ENCODE measurements around the gene KLHDC7A.

DNA sequence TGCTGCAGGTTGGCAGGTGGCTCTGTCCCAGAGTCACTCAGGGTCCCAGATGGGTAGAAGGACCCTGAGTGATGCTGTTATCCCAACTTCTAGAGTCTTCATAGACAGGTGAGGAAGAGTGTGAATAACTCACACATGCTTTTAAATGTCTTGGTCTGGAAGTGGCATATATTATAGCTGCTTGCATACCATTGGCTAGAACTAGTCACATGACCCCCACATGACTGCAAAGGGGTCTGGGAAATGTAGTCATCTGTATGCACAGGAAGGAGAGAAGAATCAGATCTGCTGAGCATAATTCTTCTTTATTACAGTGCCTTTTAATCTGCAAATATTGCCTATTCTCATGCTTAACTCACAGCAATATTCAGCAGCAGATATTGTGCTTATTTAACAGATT lies 28.2 kb upstream of the KLHDC7A start:
- TF ChIP-seq, protein P1, sequence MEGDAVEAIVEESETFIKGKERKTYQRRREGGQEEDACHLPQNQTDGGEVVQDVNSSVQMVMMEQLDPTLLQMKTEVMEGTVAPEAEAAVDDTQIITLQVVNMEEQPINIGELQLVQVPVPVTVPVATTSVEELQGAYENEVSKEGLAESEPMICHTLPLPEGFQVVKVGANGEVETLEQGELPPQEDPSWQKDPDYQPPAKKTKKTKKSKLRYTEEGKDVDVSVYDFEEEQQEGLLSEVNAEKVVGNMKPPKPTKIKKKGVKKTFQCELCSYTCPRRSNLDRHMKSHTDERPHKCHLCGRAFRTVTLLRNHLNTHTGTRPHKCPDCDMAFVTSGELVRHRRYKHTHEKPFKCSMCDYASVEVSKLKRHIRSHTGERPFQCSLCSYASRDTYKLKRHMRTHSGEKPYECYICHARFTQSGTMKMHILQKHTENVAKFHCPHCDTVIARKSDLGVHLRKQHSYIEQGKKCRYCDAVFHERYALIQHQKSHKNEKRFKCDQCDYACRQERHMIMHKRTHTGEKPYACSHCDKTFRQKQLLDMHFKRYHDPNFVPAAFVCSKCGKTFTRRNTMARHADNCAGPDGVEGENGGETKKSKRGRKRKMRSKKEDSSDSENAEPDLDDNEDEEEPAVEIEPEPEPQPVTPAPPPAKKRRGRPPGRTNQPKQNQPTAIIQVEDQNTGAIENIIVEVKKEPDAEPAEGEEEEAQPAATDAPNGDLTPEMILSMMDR (IDR thresholded peaks at IDR 0.05; ENCODE audit: extremely low read depth in 1 of 2, insufficient read depth in 1 of 2, low read depth in 1 of 2, low read length in 2 of 2), result no peak
- TF ChIP-seq FOS (IDR thresholded peaks at IDR 0.05; ENCODE audit: borderline replicate concordance, insufficient read depth, low read length) (no peak), POLR2AphosphoS5 (IDR thresholded peaks at IDR 0.05; ENCODE audit: insufficient read depth, low read depth, low read length) (no peak)
- TF ChIP-seq, protein P2, sequence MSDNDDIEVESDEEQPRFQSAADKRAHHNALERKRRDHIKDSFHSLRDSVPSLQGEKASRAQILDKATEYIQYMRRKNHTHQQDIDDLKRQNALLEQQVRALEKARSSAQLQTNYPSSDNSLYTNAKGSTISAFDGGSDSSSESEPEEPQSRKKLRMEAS (IDR thresholded peaks at IDR 0.05; ENCODE audit: insufficient read depth, insufficient read length), result no peak

Data from endothelial cell of umbilical vein (primary cell).